GM19438 (cell line): ENCODE results near the gene KPNA2.
"Not testable (repeated sequence)": the region's sequence is repeated elsewhere in the genome, so short reads cannot be mapped to it uniquely, and the experiment has no call there.

ENCODE experiments used
- ATAC-seq: cut with Tn5 transposase; IDR thresholded peaks from one replicate; pipeline ENCODE4 v1.9.1; 2021; ENCODE audit warnings: low read depth; ENCODE audit not compliant: unreplicated experiment

Gene KPNA2

GRCh38 chr17:68054296-68054900, 18.9 kb downstream of the KPNA2 start:
- ATAC-seq: no peak

- no peak for ATAC-seq
Observed at GRCh38 chr17:68057531-68057952, 22.0 kb downstream of the KPNA2 start.

GRCh38 chr17:68060336-68060735, 24.8 kb downstream of the KPNA2 start:
- ATAC-seq: no peak

GRCh38 chr17:68061512-68062313, 26.2 kb downstream of the KPNA2 start:
- ATAC-seq: no peak

- ATAC-seq: not testable (repeated sequence)
Observed at GRCh38 chr17:68065366-68065765, 29.8 kb downstream of the KPNA2 start.

- ATAC-seq: not testable (repeated sequence)
Observed at GRCh38 chr17:68068512-68068911, 33.0 kb downstream of the KPNA2 start.

- not testable (repeated sequence) for ATAC-seq
Observed at GRCh38 chr17:68070582-68071444, 35.3 kb downstream of the KPNA2 start.

GRCh38 chr17:68074279-68074678, 38.7 kb downstream of the KPNA2 start:
- ATAC-seq: no peak

- ATAC-seq: not testable (repeated sequence)
Observed at GRCh38 chr17:68075953-68076607, 40.5 kb downstream of the KPNA2 start.

GRCh38 chr17:68077498-68077897, 42.0 kb downstream of the KPNA2 start:
- ATAC-seq: not testable (repeated sequence)

GRCh38 chr17:68080411-68081150, 45.0 kb downstream of the KPNA2 start:
- ATAC-seq: no peak

- ATAC-seq: not testable (repeated sequence)
Observed at GRCh38 chr17:68081305-68082265, 46.0 kb downstream of the KPNA2 start.

GRCh38 chr17:68085771-68086381, 50.3 kb downstream of the KPNA2 start:
- no peak for ATAC-seq

- ATAC-seq: not testable (repeated sequence)
Observed at GRCh38 chr17:68086666-68087065, 51.1 kb downstream of the KPNA2 start.

- not testable (repeated sequence) for ATAC-seq
Observed at GRCh38 chr17:68087131-68087623, 51.6 kb downstream of the KPNA2 start.

GRCh38 chr17:68087851-68088250, 52.3 kb downstream of the KPNA2 start:
- no peak for ATAC-seq

- no peak for ATAC-seq
Observed at GRCh38 chr17:68089881-68090280, 54.3 kb downstream of the KPNA2 start.

- no peak for ATAC-seq
Observed at GRCh38 chr17:68094481-68095078, 59.0 kb downstream of the KPNA2 start.
